ENCODE measurements around the gene PHLPP1.

The PHLPP1 gene

GRCh38 chr18:62838475-62839098 lies 123.2 kb downstream of the PHLPP1 start:
- DNase-seq (ENCODE audit: insufficient read length, low spot score) (no peak), FAIRE-seq (no peak)

DNA sequence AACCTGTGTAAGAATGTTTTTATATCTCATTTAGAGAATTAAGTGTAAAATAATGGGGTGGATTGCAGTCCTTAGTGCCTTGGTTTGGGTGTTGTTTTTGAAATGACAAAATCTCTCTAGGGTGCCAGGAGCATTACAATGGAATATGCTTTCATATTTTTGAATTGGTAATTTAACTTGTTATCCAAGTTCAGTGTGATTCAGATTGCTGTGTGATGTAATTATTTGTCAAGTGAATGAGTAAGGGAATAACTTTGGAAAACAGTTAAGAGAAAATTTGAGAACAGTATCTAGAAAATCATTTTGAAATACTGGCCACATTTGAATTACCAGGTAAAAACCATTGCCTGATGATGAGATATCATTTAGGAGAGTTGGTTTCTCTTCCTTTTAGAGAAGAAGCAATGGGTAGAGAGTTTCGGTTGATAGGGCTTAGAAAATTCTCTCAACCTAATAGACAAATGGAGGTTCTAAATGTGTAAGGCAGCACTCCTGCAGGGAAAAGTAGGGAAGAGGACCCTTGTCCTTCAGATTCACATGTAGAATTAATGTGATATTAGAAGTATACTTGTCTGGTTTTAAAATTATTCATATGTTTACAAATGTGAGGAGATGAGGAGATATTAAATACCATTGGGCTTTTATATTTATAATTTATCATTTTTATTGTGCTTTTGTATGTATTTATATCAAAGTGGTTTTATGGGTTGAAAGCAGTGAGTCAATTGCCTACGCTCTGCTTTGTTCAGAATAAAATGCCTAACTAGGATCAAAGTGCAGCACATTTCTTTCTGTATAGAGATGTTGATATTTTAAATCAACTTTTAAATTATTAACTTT lies 124.8 kb downstream of the PHLPP1 start:
- no peak for DNase-seq (ENCODE audit: insufficient read length, low spot score)
- no peak for TF ChIP-seq POLR2A (IDR thresholded peaks at IDR 0.05; ENCODE audit: low read depth, low read length)
- FAIRE-seq: peak; percentile 6

More at GRCh38 chr18:62838475-62839098, 123.2 kb downstream of the PHLPP1 start:
- no peak for TF ChIP-seq POLR2A (IDR thresholded peaks at IDR 0.05; ENCODE audit: low read depth, low read length)

GRCh38 chr18:62841405-62841804 lies 126.1 kb downstream of the PHLPP1 start:
- no peak for TF ChIP-seq POLR2A (IDR thresholded peaks at IDR 0.05; ENCODE audit: low read depth, low read length)
- DNase-seq (ENCODE audit: insufficient read length, low spot score) (no peak), FAIRE-seq (no peak)

DNA sequence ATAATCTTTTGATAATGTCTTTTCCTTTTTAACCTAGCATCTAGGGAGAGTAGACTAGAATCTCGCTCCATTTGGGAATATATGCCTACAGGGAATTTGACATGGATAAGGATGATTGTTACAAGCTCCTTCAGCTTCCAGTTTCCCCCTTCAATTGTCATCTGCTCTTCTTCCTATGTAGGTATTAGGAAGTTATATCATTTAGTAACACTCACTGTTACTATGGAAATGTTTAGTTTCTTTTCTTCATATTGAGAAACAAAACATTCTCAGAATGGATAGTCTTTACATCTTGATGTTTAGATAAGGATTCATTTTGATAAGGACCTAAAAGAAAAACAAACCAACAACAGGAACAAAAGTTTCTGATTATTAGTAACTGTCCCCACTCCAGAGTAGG lies 127.6 kb downstream of the PHLPP1 start:
- no peak for TF ChIP-seq POLR2A (IDR thresholded peaks at IDR 0.05; ENCODE audit: low read depth, low read length)
- no peak for DNase-seq (ENCODE audit: insufficient read length, low spot score)
- no peak for FAIRE-seq

DNA sequence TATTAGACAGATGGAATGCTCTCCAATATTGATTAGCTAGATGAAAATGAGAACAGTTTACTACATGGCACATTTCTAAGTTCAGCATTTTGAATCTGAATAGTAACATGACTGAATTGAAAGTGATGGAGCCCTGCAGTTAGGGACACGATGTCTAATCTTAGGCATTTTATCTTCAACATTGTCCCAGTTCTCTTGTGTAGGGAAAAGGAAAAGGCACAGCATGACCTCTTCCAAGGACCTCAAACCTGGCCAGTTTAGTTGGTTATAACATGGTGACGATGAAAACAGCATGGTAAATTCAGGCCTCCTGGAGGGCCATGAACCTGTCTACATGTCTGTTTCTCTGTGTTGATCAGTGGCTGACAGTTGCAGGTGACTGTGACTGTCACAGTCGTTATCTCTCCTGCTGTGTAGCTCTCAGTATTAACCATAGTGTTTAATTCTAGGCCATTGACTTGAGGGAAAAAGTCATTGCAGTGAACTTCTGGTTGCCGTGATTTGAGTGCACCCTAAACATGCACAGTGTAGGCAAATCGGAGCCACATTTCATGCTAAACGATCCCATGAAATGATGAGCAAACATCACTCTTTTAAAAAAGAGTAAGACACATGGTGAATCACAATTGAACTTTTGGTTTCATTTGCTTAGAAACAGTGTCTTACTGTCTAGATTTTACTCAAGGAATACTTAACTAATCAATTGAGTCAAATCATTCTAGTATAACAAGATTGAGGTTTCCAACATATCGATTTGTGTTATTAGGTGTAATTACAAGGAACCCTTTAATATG lies 129.7 kb downstream of the PHLPP1 start:
- DNase-seq (ENCODE audit: insufficient read length, low spot score): no peak
- no peak for FAIRE-seq
- TF ChIP-seq POLR2A (IDR thresholded peaks at IDR 0.05; ENCODE audit: low read depth, low read length): no peak

GRCh38 chr18:62846313-62846712 lies 131.0 kb downstream of the PHLPP1 start:
- FAIRE-seq (no peak), DNase-seq (ENCODE audit: insufficient read length, low spot score) (no peak)
- no peak for TF ChIP-seq POLR2A (IDR thresholded peaks at IDR 0.05; ENCODE audit: low read depth, low read length)

DNA sequence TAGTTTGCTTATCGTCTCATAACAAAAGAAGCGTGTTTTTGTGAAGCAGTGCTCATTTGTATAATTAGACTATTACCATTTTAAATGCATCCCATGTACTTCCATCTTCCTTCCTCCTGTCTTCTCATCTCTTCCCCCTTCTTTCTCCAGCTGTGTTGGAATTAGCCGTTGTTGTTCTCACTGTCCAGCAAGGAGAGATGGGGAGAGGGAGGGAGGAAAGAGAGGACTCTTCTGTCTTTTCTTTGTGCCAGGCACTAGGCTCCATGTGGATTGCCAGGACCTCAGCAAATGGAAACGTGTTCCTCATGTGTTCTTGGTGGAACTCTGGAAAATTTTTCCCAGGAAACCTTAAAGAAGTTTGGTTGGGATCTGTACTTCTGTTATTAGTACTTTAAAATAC lies 131.7 kb downstream of the PHLPP1 start:
- no peak for FAIRE-seq

GRCh38 chr18:62848946-62849345 lies 133.6 kb downstream of the PHLPP1 start:
- TF ChIP-seq POLR2A (IDR thresholded peaks at IDR 0.05; ENCODE audit: low read depth, low read length): no peak
- FAIRE-seq (no peak), DNase-seq (ENCODE audit: insufficient read length, low spot score) (no peak)

More for the DNA sequence above, 131.7 kb downstream of the PHLPP1 start:
- no peak for TF ChIP-seq POLR2A (IDR thresholded peaks at IDR 0.05; ENCODE audit: low read depth, low read length)
- no peak for DNase-seq (ENCODE audit: insufficient read length, low spot score)

- DNase-seq (ENCODE audit: insufficient read length, low spot score): no peak
- TF ChIP-seq POLR2A (IDR thresholded peaks at IDR 0.05; ENCODE audit: low read depth, low read length): no peak
- FAIRE-seq: no peak
Observed at GRCh38 chr18:62850619-62851306, 135.4 kb downstream of the PHLPP1 start.

DNA sequence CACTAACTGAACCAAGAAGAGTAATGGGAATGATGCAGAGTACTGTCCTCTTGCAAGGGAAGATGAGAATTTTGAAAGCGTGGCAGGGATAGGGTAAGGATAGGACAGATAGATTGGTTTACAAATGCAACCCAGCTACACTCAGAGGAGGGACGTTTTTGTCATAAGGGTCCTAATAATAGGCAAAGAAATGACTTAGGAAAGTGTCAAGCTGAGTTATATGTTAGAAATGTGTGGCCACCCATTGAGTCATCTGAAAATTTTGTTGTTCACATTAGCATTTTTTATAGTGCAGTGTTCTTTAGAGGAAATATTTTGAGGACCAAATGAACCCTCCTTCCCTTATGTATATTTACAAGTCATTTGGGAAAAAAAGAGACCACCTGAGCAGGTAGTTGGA lies 137.5 kb downstream of the PHLPP1 start:
- FAIRE-seq: no peak
- no peak for DNase-seq (ENCODE audit: insufficient read length, low spot score)
- TF ChIP-seq POLR2A (IDR thresholded peaks at IDR 0.05; ENCODE audit: low read depth, low read length): no peak

DNA sequence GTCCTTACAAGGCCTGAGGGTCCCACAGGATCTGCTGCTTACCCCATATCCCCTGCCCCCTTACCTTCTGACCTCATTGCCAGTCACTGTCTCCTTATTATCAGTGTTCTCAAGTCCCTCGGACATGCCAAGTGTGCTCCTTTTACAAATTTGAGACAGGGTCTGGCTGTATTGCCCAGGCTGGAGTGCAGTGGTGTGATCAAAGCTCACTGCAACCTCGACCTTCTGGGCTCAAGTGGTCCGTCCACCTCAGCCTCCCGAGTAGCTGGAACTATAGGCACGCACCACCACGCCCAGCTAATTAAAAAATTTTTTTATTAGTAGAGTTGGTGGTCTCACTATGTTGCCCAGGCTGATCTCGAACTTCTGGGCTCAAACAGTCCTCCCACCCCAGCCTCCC lies 141.0 kb downstream of the PHLPP1 start:
- FAIRE-seq (no peak), DNase-seq (ENCODE audit: insufficient read length, low spot score) (no peak)
- TF ChIP-seq POLR2A (IDR thresholded peaks at IDR 0.05; ENCODE audit: low read depth, low read length): no peak

- no peak for TF ChIP-seq POLR2A (IDR thresholded peaks at IDR 0.05; ENCODE audit: low read depth, low read length)
- DNase-seq (ENCODE audit: insufficient read length, low spot score): no peak
- FAIRE-seq: no peak
Observed at GRCh38 chr18:62857263-62857976, 142.1 kb downstream of the PHLPP1 start.

DNA sequence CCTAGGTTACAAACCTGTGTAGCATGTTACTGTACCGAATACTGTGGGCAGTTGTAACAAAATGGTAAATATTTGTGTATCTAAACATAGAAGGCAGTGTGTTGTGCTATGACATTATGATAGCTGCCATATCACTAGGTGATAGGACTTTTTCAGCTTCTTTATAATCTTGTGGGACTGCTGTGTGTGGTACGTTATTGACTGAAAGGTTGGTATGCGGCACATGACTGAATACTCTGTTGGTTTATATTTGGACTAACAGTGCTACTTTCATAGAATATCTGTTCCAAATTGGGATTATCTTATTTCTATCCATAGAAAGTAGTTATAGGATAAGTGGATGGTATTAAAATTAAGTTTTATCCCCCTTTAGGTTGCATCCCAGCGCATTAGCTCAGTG lies 144.7 kb downstream of the PHLPP1 start:
- no peak for DNase-seq (ENCODE audit: insufficient read length, low spot score)
- no peak for FAIRE-seq
- TF ChIP-seq POLR2A (IDR thresholded peaks at IDR 0.05; ENCODE audit: low read depth, low read length): no peak

Data from H54 (cell line).